Fibroblast of skin of right biceps (primary cell): ENCODE results near the gene SRP68.

Experiments used
- DNase-seq: peaks from one replicate; pipeline ENCODE4 v3.0.0-alpha.2; 2013

Gene SRP68

DNA sequence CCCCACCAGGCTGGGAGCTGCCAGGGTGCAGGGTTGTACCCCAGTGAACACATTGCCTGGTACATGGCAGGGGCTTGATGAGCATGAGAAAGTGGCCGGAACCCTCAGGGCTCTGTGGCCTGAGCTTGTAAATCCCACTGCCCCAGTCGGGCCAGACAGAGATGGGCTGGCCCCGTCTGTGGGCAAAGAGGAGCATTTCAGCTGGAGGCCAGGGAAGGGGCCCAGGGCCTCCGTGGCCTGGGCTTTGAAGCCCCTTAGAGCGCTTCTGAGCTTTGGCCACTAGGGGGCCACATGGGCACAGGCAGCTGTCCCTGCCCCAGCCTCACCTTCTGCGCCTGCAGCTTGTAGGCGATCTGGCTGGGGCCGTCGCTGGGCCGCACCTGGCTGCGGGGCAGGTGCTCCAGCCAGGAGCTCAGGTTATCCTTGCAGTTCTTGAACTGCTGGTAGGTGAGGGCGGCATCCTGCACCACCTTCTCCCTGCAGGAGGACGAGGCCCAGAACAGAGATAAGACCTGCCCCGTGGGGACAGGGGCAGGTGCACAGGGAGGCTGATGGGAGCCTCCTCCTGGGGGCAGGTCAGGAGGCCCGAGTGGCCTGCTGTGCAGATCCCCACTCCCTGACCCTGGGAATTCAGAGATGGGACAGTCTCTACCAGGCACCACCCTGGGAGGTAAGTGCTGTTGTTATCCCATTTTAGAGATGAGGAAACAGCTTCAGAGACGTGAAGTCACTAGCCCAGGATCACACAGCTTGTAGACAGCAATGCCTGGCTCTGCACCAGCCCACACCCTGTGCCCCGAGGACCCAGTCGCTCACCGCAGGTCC, 58.0 kb downstream of the SRP68 start:
- DNase-seq: peak; percentile 62

DNA sequence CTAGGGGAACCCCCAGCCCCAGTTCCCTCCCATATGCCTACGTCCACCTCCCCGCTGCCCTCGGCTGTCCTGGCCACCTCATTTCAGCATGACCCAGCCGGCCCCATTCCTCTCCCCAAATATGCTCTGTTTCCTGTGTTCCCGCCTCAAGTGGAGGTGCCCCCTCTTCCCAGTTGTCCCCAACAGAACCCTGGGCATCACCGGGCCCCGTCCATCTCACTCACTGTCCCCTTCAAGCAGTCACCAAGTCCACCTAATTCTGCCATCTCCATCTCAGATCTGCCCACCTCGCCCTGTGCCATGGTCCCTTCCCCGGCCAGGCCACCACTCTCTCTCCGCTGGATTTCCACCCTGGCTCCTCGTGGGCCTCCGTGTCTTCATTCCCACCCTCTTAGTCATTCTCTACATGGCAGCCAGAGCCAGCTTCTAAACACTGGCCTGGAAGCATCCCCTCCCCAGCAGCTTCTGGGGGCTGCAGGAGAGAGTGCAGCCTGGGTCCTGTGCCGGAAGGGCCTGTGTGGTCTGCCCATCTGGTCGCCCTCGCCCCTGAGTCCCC, 58.9 kb downstream of the SRP68 start:
- DNase-seq: no peak

DNA sequence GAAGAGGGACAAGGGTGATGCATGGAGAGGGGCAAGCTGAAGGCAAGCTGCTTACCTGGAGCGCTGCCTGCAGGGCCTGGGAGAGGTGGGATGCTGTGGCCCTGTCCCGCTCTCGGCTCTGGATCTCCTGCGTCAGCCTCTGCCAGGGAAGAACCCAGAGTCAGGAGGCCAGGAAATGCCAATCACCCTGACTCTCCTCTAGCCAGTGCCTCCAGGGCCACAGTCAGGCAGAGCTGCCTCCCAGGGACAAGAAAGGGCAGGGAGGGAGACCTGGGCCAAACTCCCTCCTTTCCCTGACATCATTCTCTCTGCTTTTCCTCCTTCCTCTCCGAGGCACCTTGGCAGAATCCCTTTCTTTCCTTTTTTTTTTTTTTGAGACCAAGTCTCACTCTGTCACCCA, 60.4 kb downstream of the SRP68 start:
- DNase-seq: no peak

DNA sequence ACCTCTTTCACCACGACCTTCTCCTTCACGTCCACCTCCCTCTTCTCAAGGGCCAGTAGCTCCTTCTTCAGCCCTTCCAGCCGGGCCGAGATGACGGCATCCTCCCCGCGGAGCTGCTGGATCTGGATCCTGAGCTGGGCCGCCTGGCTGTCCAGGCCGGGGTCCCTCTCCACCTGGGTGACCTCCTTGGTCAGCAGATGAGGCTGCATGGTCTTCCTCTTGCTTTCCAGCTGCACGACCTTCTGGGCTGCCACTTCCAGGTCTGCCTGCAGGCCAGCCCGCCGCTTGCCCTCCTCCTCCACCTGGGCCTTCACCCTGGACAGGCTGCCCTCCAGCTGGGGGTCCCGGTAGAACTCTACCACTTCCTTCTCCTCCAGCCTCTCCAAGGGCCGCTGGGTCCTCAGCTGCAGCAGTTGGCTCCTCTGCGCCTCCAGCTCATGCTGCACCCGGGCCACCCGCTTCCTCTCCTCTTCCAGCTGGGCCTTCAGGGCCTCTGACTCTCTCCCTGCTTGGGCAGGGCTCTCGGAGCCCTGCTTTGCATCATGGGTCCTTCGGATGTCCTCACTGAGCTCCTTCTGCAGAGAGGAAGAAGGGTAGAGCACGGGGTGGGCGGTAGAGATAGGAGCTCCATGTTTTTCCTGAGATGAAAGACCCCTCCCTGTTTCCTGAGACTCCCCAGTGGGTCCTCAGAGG, 62.2 kb downstream of the SRP68 start:
- no peak for DNase-seq

DNA sequence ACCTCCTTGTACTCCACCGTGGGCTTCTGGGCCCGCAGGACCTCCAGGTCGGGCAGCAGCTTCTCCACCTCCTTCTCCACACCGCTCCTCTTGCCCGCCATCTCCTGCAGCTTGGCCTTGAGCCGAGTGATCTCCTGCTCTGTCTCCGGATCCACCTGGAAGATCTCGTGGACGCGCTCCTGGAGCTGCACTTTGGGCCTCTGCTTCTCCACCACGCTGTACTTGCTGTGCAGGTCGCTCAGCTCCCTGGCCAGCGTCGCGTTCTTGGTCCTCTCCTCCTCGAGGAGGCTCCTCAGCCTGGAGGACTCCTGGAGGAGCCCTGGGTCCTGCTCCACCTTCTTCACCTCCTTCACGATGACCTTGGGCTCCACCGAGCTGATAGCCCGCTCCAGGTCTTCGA, 62.9 kb downstream of the SRP68 start:
- no peak for DNase-seq

DNA sequence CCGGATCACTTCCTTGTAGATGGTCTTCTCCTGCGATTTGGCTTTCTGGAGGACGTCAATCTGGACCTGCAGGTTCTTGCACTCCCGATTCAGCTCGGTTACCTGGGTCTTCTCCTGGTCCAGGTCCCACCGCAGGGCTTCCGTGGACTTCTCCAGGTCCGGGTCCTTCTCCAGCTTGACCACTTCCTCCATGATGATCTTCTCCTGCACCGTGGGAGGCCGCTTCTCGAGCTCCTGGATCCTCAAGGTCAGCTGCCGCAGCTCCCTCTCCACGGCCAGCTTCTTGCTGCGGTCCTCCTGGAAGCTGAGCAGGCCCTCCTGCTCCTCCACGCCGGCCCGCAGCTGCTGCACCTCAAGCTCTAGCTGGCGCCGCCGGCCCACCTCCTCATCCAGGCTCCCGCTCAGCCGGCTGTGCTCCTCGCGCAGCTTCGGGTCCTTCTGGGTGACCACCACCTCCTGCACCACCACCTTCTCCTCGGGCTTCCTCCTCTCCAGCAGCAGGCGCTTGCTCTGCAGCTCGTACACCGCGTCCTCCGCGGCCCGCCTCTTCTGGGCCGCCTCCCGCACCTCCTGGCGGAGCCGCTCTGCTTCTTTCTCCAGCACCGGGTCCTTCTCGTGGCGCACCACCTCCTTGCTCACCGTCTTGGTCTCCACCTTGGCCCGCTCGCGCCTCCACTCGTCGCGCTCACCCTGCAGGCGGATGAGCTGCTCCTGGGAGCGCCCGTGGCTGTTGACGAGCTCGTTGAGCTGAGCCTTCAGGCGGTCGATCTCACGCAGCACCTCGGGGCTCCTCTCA, 63.5 kb downstream of the SRP68 start:
- no peak for DNase-seq

DNA sequence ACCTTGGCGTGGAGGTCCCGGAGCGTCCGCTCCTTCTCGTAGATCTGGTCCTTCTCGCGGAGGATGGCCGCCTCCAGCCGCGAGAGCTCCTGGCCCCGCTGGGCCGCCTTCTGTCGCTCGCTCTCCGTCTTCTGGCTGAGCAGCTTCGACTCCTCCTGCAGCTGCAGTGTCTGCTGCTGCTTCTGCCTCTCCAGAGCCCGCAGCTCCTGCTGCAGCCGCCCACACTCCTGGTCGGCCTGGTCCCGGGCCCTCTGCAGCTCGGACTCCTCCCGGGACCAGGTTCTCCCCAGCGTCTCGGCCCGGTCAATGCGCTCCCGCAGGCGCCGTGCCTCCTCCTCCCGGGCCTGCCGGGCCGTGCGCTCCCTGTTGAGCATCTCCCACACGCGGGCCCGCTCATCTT, 64.1 kb downstream of the SRP68 start:
- DNase-seq: no peak

DNA sequence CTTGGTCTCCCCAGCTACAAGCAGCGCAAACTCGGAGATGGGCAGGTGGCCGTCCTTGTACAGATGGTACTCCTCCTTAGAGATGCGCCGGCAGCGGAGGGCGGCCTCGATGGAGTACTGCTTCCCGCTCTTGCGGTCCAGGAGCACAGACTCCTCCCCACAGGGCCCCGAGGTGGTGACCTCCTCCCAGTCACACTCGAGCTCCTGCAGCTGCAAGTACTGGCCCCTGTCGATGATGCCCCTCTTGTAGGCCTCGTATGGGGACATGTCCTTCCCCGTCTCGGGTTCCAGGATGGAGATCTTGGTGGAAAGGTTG, 64.5 kb downstream of the SRP68 start:
- no peak for DNase-seq

DNA sequence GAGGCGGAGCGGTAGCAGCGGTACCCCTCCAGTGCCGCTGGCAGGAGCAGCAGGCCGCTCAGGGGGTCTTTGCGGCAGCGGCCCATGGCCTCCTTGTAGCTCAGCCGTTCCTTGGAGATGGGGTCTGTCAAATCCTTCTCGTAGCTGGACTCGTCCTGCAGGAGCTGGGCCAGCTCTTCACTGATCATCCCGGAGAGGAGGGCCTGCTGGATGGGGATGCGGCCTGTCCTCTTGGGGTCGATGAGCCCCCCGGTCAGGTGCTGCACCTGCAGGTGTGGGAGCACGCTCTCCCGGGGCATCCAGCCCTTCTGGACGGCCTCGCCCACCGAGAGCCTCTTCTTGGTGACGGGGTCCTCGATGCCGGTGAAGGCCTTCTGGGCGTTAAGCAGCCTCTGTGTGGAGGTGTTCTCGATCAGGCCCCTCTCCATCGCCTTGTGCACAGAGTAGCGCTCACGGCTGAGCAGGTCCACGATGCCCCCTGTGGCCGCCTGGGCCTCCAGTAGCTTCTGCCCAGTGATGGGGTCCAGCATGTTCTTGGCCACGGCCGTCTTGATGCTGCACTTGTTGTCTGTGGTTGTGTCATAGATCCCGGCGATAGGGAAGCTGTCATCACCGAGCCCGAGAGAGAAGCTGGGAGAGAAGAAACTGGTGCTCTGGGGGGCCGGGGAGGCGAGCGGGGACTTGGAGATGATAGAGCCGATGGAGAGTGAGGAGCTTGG, 65.0 kb downstream of the SRP68 start:
- DNase-seq: no peak

DNA sequence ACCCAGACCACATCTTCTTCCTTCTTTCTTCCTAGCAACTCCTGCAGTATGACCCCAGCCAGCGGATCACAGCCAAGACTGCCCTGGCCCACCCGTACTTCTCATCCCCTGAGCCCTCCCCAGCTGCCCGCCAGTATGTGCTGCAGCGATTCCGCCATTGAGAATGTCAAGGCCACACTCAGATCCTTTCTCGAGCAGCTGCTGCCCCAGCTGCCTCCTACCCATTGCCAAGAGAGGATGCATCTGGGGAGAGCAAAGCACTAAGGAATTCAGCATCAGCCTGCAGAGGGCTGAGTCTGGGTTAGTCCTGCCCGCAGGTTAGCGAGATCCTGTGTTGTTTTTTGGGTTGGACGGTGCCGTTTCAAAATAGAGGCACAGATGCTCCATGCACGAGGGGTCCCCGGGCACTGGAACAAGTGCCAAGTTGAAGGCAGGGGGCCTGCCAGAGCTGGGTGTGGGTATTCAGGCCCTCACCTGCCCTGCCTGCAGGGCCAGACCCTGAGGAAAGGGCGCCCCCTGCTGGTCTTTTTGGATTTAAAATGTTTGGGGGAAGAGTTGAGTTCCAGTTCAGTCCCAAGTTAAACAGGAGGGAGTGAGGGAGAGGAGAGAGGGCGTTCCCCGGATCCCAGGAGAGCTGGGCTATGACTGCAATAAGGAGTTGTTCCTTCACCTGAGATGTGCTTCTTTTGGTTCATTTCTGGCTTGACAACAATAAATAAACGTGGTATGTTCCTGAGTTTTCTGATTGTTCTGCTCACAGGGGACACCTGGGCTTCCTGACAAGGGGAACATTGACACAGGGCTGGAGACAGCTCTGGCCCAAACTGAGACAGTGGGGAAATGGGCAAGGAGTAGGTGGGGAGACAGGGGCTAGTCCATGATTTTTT, 66.8 kb downstream of the SRP68 start:
- DNase-seq: peak; percentile 61

DNA sequence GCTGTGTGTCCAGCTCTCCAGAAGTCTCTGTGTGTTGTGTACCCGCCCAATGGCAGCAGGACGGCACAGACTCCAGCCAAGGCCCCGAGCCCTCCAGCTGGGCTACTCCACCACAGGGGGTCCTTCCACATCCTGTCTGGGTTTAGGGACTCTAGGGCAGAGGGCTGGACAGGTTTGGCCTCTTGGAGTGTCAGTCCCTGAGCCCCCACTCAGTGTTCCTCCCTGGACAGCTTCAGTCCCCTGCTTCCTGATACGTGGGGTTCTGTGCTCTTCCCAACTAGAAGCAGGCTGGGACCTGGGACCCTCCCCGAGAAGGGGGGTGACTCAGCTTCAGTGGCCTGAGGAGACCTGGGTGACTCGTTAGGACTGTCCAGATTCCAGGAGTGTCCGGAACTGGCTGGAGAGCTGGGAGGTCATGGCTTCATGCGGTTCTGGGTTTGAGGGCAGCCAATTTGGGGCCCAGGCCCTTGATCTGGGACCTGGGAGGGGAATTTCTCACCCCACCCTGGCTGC, 67.5 kb downstream of the SRP68 start:
- DNase-seq: peak; percentile 14

DNA sequence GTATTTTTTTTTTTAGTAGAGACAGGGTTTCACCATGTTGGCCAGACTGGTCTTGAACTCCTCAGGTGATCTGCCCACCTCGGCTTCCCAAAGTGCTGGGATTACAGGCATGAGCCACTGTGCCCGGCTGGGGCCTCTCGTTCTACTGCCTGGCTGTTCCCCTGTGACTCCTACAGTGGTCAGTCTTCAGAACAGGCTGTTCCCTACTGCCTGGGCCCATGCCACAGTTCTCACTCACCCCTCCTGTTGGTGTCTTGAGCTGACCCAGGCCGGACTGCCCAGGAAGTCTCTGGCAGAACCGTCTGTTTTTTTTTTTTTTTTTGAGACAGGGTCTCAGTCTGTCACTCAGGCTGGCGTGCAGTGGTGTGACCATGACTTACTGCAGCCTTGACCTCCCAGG, 68.4 kb downstream of the SRP68 start:
- DNase-seq: no peak

DNA sequence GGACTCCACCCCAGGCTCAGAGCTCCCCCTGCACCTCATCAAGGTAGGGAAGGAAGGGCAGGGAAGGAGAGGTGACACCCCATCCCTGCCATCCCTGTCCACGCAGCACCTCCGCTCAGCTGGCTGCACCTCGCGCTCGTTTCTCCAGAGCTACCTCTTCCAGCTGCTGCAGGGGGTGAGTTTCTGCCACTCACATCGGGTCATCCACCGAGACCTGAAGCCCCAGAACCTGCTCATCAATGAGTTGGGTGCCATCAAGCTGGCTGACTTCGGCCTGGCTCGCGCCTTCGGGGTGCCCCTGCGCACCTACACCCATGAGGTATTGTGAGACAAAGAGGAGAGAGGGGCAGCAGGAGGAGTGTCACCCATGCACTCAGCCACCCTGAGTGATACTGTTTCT, 70.2 kb downstream of the SRP68 start:
- DNase-seq: no peak

DNA sequence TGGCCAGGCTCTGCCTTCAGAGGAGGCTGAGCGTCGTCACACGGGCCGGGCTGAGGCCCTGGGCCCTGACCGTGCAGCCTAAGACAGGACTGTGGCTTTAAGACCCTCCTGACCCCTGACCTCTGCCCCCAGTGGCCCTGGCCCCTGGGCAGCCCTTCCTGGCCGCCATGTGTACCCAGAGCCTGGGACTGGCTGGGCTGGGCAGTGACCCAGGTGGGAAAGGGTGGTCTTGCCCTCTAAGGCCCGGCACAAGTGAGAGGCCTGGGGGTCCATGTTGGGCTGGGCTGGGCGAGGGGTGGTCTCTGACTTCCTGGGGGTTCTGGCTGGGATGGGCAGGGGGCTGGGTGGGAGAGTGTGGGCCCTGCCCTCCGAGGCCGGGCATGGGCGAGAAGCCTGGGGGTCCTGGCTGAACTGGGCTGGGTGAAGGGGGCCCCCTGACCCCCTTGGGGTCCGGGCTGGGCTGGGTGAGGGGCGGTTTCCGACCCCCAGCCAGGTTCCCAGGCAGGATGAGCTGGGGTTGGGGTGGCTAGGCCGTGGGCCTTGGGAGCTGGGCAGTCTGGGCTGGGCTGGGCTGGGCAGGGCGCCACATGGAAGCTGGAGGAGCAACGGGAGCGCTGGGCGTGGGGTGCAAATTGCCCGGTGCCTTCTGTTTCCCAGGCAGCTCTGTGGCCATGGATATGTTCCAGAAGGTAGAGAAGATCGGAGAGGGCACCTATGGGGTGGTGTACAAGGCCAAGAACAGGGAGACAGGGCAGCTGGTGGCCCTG, 71.4 kb downstream of the SRP68 start, which contains the start of gene CDK3:
Gene CDK3 (plus strand): TSS at position 101 of the 767 bp plus-strand sequence. CDS start 571 bp downstream, at position 672.
- no peak for DNase-seq

DNA sequence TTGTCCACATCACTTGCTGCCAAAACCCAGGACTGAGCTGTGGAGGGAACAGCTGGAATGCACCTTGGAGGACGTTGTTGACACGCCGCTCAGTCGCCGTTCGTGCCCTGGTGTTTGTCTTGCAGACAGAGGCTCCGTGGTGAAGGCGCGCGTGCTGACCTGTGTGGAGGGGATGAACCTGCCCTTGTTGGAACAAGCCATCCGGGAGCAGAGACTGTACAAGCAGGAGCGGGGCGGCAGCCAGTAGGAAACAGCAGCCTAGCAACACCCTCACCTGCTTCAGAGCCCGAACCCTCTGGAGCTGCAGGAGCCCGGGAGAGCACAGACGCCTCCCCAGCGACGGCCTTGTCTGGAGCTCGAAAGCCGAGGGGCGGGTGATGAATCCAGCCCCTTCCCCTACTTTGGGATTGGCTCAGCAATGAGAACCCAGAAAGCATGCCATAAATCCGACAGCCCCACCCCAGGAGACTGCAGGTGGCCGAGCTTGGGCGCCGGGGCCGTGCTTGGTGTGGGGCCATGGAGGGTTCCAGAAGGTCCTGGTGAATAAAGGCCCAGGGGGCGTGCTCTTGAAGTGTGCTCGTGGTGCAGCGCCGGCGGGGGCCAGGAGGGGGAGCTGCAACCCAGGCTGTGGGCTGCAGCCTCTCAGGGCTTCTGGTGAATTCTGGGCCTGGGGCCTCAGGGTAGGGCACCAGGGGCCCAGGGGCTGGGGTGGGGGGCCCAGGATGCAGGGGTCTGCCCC, 72.1 kb downstream of the SRP68 start:
- peak; percentile 40 for DNase-seq

DNA sequence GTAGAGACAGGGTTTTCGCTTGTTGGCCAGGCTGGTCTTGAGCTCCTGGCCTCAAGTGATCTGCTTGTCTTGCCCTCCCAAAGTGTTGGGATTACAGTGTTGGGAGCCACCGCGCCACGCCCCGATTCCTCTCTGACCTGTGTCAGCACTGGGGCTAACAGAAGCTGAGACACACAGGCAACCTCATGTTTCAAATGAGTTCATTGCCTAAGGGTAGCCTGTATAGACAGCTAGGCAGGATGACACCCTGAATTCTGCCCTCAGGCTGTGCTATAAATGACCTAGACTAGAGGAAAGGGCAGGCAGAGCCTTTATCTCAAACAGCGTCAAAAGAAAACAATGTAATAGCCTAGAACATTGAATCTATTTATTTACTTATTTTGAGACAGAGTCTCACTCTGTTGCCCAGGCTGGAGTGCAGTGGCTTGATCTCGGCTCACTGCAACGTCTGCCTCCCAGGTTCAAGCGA, 74.0 kb downstream of the SRP68 start:
- no peak for DNase-seq

DNA sequence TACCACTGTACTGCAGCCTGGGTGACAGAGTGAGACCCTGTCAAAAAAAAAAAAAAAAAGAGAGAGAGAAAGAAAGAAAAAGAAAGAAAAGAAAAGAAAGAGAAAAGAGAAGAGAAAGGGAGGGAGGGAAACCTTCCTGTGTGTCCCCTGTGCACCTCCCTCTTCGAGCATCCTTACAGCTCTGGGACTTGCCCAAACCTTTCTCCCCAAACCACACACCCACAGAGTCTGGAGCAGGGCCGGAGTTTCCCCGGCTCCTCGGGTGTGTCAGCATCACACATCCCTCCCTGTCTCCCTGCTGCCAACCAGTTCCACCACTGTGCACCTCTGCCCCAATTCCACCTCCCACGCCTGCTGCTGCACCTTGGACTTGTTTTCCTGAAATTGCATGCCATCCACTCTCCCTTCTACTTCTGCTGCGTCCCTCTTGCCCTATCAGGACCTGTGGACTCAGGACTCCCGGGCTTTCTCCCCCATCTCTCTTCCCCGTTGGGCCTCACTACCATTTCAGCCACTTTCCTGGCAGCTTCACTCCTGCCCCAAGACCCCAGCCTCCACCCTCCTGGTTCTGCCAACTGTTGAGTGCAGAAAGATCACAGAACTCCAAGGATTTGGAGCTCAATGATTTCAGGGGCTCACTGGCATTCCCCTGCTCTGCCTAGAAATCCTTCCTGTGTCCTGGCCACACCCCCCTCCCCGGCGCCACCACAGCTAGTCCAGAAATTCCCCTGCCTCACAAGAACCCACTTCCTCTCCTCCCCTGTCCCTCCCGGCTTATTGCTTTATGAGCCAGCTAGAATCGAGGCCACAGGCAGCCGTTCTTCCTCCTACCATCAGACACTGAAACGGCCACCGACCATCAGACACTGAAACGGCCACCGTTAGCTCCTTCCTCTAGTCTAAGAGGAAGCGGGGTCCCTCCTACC, 75.4 kb downstream of the SRP68 start:
- DNase-seq: peak; percentile 73

DNA sequence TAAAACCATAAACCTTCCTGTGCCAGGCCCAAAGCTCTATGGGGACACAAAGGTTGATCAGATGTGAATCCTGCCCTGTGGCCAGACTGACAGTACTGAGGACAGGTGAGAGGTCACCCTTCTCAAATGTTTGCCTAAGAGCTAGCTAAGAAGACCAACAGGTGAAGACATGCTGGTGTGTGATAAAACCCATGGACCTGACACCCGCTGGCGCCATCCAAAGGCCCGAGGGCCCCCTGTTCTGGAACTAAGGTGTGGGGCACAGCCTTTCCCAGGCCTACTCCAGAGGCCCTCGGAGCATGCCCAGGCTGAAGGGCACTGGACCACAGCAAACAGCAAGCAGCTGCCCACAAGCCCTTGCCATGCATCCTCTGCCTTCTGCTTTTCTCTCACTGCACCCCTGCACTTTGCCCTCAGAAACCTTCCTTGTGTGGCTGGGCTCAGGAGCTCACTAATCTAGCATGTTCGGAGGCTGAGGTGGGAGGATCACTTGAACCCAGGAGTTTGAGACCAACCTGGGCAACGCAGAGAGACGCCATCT, 76.9 kb downstream of the SRP68 start:
- no peak for DNase-seq
